GM21529 (cell line): Measurements from ENCODE around the gene UNC50.

ENCODE experiments used
- ATAC-seq: cut with Tn5 transposase; IDR thresholded peaks from one replicate; pipeline ENCODE4 v1.9.1; 2021; ENCODE audit not compliant: unreplicated experiment

The UNC50 gene, protein sequence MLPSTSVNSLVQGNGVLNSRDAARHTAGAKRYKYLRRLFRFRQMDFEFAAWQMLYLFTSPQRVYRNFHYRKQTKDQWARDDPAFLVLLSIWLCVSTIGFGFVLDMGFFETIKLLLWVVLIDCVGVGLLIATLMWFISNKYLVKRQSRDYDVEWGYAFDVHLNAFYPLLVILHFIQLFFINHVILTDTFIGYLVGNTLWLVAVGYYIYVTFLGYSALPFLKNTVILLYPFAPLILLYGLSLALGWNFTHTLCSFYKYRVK

DNA sequence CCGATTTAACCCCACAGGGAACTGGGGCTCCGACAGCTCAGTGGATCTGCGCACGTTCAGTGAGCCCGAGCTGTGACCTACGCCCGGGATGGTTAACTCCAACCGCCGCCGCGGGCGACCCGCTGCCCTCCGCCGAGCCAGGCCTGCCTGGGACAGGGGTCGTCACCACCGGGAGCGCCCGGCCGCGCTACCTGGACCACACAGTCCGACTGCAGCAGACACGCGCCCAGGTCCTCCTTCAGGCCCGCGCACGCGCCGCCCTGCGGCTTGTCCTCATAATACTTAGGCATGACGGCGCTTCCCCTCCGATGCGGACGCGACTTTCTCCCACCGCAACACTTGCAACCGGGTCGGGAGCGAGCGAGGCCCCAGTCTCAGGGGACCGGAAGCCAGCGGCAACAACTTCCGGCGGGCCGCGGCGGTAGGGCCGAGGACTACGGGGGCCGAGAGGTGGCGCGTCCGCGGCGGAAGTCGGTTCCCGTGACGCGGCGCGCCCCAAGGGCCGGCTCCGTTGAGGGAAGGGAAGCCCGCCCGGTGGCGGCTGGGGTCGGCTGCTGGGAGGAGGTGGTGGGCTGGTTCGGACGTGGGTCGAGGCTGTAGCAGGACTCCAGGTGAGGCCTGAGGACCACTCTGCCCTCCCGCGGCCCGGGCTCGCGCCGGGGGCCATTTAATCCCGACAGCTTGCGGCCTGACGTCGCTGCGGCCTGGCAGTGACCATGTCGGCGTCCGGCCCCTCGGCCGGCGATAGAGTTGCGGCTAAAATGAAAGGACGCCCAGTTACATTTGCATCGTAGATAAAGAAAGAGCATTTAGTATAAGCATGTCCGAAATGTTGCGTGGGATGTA, at the start of gene UNC50, which contains the start of gene COA5:
Gene UNC50, plus strand, starts transcription at position 474 of the 846 bp plus-strand sequence. CDS start 1,171 bp downstream, outside the sequence.
Gene COA5, minus strand, starts transcription at position 397 of the 846 bp plus-strand sequence. Its CDS starts 107 bp downstream, at position 290.
- peak; percentile 83 for ATAC-seq

DNA sequence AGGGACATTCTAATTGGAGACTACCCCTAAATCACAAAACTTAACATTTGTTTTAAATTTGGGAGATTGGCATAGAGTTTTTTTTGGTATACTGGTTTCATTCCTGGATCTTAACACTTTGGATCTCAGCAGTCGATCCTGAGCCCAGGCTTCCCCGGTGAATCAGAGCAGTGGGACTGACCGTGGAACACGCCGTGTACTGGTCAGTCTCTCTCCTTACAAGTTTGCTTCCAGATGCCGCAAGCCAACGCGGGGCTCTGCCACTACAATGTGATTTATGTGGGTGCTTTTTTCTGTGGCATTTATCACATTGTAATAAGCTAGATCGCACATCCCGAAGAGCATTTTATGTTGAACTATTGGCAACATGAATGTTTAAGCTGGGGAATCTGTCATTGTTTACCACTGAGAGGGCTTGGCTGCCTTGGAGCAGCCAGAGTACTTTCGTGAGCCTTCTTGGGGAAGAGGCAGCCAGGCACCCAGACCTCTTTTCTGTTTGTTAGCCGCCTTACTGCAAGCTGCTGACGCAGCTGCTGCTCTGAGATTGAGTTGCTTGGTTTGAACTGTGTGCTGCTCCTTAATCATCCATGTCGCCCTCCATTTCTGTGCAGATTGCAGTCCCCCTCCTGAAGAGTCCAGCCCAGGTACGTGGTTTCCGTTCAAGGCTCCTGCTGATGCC, 49.4 kb upstream of the UNC50 start:
- no peak for ATAC-seq

DNA sequence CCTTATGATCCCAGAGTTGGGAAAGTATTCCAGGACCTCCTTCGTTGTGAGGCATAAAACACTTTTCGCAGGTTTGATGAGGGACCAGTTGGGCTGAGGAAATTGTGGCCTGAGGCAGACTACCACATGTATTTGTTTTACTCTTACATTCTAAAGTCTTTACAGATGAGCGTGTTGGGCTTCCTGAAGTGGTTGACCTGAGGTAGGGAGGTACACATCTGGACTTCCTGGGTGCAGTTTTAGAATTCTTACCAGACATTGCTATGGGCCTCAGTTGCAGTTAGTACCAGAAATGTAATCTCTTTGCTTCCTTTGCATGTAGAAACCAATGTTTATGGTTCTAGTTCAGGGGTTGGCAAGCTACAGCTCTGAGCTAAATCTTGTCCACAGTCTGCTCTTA, 48.8 kb upstream of the UNC50 start:
- peak; percentile 39 for ATAC-seq

GRCh38 chr2:98560256-98560771, 48.1 kb upstream of the UNC50 start:
- no peak for ATAC-seq

GRCh38 chr2:98561018-98561417, 47.4 kb upstream of the UNC50 start:
- no peak for ATAC-seq

GRCh38 chr2:98561902-98562695, 46.3 kb upstream of the UNC50 start:
- no peak for ATAC-seq

DNA sequence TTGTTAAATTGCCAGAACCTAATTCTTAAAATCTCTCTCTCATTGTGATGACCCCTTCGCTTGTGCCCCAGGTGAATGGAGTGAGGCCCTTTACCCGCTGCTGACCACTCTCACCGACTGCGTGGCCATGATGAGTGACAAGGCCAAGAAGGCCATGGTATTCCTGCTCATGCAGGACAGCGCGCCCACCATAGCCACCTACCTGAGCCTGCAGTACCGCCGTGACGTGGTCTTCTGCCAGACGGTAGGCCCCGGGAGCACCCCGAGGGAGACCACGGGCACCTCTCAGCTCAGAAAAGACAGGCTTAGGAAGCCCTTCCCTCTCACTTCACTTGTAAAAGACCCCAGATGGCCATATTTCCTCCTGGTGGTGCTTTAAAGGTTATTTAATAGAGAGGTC, 45.0 kb upstream of the UNC50 start:
- no peak for ATAC-seq

GRCh38 chr2:98564541-98565132, 43.8 kb upstream of the UNC50 start:
- ATAC-seq, result no peak

GRCh38 chr2:98565286-98565860, 43.0 kb upstream of the UNC50 start:
- no peak for ATAC-seq

DNA sequence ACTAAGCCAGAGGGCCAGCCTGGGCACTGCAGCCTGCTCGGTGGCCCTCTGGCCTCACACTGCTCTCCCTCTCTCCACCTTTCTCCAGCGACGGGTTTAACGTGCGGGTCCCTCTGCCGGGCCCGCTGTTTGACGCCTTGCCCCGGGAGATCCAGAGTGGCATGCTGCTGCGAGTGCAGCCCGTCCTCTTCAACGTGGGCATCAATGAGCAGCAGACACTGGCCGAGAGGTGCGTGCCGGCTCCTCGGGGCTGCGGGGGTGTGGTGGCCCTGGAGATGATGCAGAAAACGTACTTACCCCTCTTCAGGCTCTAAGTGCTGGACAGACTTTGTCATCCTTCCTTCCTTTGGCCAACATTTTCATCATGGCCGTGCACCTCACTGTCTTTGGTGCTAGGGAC, 42.4 kb upstream of the UNC50 start:
- ATAC-seq, result no peak

GRCh38 chr2:98568161-98568956, 40.0 kb upstream of the UNC50 start:
- ATAC-seq, result no peak

GRCh38 chr2:98569197-98569793, 39.1 kb upstream of the UNC50 start:
- ATAC-seq, result no peak

- no peak for ATAC-seq
Observed at GRCh38 chr2:98569915-98570314, 38.5 kb upstream of the UNC50 start.

DNA sequence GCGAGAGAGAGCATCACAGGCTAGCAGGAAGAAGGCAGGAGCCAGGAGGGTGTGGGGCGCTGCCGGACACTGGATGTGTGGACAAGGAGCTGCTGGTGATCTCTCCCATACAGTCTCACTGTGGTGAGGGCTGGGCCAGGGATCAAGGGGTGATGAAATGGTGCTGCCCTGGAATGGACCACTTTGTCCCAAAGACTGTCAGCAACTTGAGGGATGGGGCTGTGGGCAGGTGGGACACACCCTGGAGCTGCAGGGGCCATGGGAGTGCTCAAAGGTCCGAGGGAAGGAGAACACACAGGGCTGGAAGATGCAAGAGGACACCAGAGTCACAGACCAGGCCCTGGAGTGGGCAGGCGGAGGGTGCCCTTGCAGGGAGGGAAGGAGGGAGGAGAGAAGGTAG, 38.0 kb upstream of the UNC50 start:
- no peak for ATAC-seq

DNA sequence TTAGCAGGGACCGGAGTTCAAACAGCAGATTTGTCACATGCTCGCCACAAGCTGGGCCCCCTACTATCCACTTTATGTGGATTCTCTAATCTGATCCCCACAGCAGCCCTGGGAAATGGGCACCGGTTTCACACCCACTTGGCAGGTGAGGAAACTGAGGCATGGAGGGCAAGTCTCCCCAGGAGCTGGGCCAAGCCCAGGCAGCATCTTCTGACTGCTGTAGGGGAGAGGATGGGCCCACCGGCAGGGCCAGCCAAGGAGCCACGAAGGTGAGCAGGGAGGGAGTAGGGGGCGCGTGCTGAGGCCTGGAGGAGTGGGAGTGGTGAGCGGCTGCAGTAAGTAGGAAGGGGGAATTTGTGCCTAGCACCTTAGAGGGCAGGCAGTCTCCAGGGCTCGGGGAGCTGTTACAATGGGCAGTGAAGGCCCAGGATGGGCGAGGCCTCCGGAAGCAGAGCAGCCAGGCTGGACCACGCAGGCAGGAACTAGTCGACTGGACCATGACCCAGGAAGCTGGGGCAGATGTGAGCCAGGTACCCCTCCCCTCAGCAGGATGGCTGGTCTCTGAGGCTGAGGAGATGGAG, 37.2 kb upstream of the UNC50 start:
- ATAC-seq, result no peak

DNA sequence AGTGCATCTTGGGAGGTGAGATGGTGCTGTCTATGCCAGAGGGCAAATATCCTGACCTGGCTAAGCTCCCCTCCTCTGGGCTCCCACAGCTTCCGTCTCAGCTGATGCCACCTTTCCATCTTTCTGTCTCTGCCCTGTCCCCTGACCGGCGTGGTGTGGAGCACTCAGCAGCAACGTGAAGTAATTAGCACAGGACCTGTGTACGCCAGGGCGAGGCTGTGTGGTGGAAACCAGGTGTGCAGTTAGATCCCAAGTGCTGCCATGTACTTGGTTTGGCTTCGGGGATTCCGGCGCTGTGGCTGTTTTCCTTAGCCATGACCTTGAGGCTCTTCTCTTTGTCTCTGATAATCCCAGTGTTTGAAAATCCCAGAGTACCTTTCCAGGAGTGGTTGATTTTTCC, 36.6 kb upstream of the UNC50 start:
- ATAC-seq, result no peak

GRCh38 chr2:98572211-98572610, 36.2 kb upstream of the UNC50 start:
- ATAC-seq, result no peak

- no peak for ATAC-seq
Observed at GRCh38 chr2:98572676-98573075, 35.7 kb upstream of the UNC50 start.
